Uterus (tissue), 2 donors: ENCODE measurements around the gene PSMD6.

Source experiments
- CTCF ChIP-seq, 4 experiments: fragments of 200-600 bp in 2 of 4; fragments of 450-650 bp in 2 of 4; sonication (generic) in 2 of 4; IDR thresholded peaks; one replicate each; pipeline ENCODE4 v1.5.1; 2016 to 2019; ENCODE audit warnings: antibody characterized with exemption in 4 of 4, mild to moderate bottlenecking in 2 of 4, moderate library complexity in 1 of 4
- POLR2A ChIP-seq, 2 donors: fragments of 450-650 bp; IDR thresholded peaks; one replicate each; pipeline ENCODE4 v1.6.1; 2016; ENCODE audit warnings: antibody characterized with exemption in 2 of 2, mild to moderate bottlenecking in 1 of 2, moderate library complexity in 1 of 2

GRCh38 chr3:64055076-64055475, 31.8 kb upstream of the PSMD6 start:
- TF ChIP-seq CTCF (IDR thresholded peaks at IDR 0.05), result no peak
- TF ChIP-seq POLR2A (IDR thresholded peaks at IDR 0.05), result no peak
